PC-9 (cell line): ENCODE data around the gene MYO3B.

Experiments used
- CTCF ChIP-seq: fragments of 200-600 bp; sonication (generic); conservative IDR thresholded peaks from 2 replicates; pipeline ENCODE4 v1.6.1; 2017; ENCODE audit warnings: mixed run types, antibody characterized with exemption, mild to moderate bottlenecking, moderate library complexity
- EZH2 ChIP-seq: fragments of 200-600 bp; sonication (generic); IDR thresholded peaks from 2 replicates; pipeline ENCODE4 v1.8.0; 2017; ENCODE audit warnings: antibody characterized with exemption, low read depth

- TF ChIP-seq CTCF (no peak), EZH2 (no peak)
Measured at GRCh38 chr2:170656669-170657068, 478.7 kb downstream of the MYO3B start.
